ENCODE results near the gene DNAI1.

DNA sequence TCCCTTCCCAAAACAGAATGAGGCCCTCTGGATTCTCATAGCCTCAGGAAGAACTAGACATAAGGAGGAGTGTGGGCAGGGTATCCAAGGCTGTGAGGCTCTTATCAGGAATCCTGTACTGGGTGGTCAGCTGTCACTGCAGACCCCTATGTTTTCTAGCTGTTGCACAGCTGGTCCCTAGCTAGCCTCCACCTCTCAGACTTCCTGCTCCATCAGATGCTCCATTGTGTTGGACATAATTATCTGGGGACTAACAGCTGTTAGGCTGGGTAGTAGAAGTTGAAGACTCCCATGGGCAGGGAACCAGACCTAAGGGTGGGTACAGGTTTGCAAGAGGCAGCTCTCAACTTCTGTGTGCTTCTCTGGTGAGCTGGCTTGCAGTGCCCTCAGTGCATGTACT is 18.6 kb upstream of the DNAI1 start:
- TF ChIP-seq, protein P1, sequence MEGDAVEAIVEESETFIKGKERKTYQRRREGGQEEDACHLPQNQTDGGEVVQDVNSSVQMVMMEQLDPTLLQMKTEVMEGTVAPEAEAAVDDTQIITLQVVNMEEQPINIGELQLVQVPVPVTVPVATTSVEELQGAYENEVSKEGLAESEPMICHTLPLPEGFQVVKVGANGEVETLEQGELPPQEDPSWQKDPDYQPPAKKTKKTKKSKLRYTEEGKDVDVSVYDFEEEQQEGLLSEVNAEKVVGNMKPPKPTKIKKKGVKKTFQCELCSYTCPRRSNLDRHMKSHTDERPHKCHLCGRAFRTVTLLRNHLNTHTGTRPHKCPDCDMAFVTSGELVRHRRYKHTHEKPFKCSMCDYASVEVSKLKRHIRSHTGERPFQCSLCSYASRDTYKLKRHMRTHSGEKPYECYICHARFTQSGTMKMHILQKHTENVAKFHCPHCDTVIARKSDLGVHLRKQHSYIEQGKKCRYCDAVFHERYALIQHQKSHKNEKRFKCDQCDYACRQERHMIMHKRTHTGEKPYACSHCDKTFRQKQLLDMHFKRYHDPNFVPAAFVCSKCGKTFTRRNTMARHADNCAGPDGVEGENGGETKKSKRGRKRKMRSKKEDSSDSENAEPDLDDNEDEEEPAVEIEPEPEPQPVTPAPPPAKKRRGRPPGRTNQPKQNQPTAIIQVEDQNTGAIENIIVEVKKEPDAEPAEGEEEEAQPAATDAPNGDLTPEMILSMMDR (IDR thresholded peaks at IDR 0.05) = no peak
- TF ChIP-seq POLR2A (IDR thresholded peaks at IDR 0.05) = no peak

Data from tibial nerve (tissue), 3 donors.